SK-N-SH treated with all-trans-retinoic acid at 6 μM for 48 hours (cell line): ENCODE data around the gene ACCS.

ENCODE experiments used
- ARNTL ChIP-seq: fragments of 450-650 bp; formaldehyde crosslinking; IDR thresholded peaks from 2 replicates; pipeline ENCODE4 v1.5.0; 2020; ENCODE audit warnings: low read depth, mild to moderate bottlenecking, moderate library complexity, borderline replicate concordance
- TOX ChIP-seq: fragments of 250-450 bp; sonication (Bioruptor Pico); IDR thresholded peaks from 2 replicates; pipeline ENCODE4 v1.8.0; 2021; ENCODE audit warnings: mild to moderate bottlenecking, moderate library complexity, borderline replicate concordance
- TF ChIP-seq, protein P1 (sequence below): fragments of 250-450 bp; sonication (Bioruptor Pico); IDR thresholded peaks from 2 replicates; pipeline ENCODE4 v1.5.1; 2020; ENCODE audit warnings: low read depth, mild to moderate bottlenecking, moderate library complexity

DNA sequence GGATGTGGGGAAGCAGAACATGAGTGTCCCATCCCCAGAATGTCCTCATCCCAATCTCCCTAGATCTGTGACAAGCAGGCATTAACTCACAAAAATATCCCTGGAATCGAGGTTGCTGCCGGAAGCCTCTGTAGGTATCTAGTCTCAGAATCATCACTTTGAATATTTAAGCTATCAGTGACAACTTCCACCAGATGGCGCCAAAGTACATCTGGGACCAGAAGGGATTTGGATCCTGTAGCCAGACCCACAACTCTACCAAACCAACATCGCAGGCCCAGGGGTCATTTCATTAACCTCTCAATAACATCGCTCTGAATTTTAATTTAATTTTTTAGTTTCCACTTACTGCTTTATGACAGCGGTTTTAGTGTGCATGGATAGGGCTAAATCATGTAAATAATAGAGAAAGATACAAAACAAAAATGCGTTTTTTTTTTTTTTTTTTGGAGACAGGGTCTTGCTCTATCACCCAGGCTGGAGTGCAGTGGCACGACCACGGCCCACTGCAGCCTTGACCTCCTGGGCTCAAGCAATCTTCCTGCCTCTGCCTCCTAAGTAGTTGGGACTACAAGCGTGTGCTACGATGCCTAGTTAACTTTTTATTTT is 28.3 kb downstream of the ACCS start:
- TF ChIP-seq TOX (CRISPR knock-in tag) = no peak
- TF ChIP-seq, protein P1, sequence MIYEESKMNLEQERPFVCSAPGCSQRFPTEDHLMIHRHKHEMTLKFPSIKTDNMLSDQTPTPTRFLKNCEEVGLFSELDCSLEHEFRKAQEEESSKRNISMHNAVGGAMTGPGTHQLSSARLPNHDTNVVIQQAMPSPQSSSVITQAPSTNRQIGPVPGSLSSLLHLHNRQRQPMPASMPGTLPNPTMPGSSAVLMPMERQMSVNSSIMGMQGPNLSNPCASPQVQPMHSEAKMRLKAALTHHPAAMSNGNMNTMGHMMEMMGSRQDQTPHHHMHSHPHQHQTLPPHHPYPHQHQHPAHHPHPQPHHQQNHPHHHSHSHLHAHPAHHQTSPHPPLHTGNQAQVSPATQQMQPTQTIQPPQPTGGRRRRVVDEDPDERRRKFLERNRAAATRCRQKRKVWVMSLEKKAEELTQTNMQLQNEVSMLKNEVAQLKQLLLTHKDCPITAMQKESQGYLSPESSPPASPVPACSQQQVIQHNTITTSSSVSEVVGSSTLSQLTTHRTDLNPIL (CRISPR knock-in tag) = no peak
- no peak for TF ChIP-seq ARNTL (CRISPR knock-in tag)
